Esophagus (tissue), 2 donors: ENCODE results near the gene NFASC. TPM values are rescaled to one million over a fixed set of nuclear protein-coding genes. Genes with fewer than 3 reads are reported as not detected.

Source experiments
- H3K27ac ChIP-seq, 2 donors: one replicate each; pipeline ENCODE4 v1.5.1; 2013; ENCODE audit warnings: low read depth in 2 of 2, mild to moderate bottlenecking in 2 of 2, inconsistent platforms in 1 of 2, low read length in 1 of 2, moderate library complexity in 1 of 2
- H3K27me3 ChIP-seq, 2 donors: one replicate each; pipeline ENCODE4 v1.6.1; 2013; ENCODE audit warnings: low read length in 2 of 2, control low read depth in 1 of 2, mild to moderate bottlenecking in 1 of 2; ENCODE audit not compliant: insufficient read depth in 2 of 2, control insufficient read depth in 1 of 2
- H3K36me3 ChIP-seq, 2 donors: one replicate each; pipeline ENCODE4 v1.6.1; 2013; ENCODE audit warnings: low read length in 1 of 2; ENCODE audit not compliant: control insufficient read depth in 2 of 2, insufficient read depth in 2 of 2
- H3K4me1 ChIP-seq, 2 donors: one replicate each; pipeline ENCODE4 v1.6.1; 2013; ENCODE audit warnings: low read length in 1 of 2; ENCODE audit not compliant: control insufficient read depth in 2 of 2, insufficient read depth in 2 of 2
- H3K4me3 ChIP-seq, 2 donors: one replicate each; pipeline ENCODE4 v1.5.1; 2013; ENCODE audit warnings: low read length in 2 of 2, mild to moderate bottlenecking in 2 of 2, low read depth in 1 of 2, moderate library complexity in 1 of 2
- H3K9me3 ChIP-seq, 2 donors: one replicate each; pipeline ENCODE4 v1.6.1; 2013; ENCODE audit warnings: mild to moderate bottlenecking in 2 of 2, low read depth in 1 of 2, low read length in 1 of 2, moderate library complexity in 1 of 2; ENCODE audit not compliant: control insufficient read depth in 2 of 2, insufficient read depth in 1 of 2
- WGBS, 2 donors: extraction: QIAGEN DNeasy Blood & Tissue Kit; methylation state at CpG; one replicate each; pipeline ENCODE4 v1.1.7; 2013; 5-methylcytosine and 5-hydroxymethylcytosine counted together
- polyA plus RNA-seq, 2 donors: library from polyadenylated mRNA; stranded (reverse); fragments of 200-250 nt; gene quantifications; one replicate each; pipeline ENCODE4 v1.2.3, GENCODE V29; 2013
- donor health status: healthy with polysubstance abuse.
- donor health status: Bipolar disorder and iron deficiency.

The NFASC gene
- polyA plus RNA-seq, 2 donors, result 6.0 to 10.6 TPM

DNA sequence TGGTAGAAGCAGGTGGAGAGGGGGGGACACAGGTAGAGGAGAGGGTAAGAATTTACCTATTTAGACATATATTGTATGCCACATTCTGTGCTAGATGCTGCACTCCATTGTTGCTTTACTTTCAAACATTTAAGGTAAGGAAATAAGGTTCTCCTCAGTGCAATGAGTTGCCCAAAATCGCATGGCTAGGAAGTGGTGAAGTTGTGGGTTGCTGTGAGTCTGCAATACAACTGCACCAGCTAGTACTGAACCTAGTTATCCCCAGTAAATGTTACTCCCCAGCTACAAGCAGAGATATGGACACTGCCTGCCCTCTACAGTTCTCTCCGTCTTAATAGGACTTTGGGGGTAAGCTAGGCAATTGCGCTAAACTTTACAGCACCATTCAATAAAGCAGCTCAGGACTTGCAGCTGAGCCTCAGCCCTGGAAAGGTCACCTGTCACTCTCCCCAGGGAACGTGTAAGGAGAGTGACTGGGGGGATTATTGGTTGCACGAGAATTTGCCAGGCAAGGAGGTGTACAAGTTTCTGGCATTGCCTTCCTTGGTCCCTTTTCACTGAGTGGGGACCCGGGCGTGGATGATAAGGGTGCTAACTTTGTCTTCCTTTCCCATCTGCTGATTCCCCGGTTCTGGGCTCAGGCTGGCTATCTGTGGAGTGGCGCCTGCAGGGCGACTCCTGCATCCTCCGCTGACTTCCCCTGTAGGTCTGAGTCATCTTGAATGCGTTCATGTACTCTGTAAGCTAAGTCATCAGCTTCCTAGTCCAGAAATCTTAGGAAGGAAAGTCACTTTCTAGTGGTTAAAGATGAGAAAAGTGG, 101.1 kb downstream of the NFASC start:
- H3K4me3 ChIP-seq, result no peak overlapping the region
- peaks cover 6 to 19% of the 10 kb centered on the region in 2 donors for H3K36me3 ChIP-seq
- H3K4me1 ChIP-seq, result no peaks in the 10 kb centered on the region
- H3K9me3 ChIP-seq, result no peaks in the 10 kb centered on the region
- WGBS, 2 donors, result 43 to 49% methylated on average over 12 of the region's 12 CpGs
- H3K27ac ChIP-seq, result no peak overlapping the region
- no peaks in the 10 kb centered on the region for H3K27me3 ChIP-seq

DNA sequence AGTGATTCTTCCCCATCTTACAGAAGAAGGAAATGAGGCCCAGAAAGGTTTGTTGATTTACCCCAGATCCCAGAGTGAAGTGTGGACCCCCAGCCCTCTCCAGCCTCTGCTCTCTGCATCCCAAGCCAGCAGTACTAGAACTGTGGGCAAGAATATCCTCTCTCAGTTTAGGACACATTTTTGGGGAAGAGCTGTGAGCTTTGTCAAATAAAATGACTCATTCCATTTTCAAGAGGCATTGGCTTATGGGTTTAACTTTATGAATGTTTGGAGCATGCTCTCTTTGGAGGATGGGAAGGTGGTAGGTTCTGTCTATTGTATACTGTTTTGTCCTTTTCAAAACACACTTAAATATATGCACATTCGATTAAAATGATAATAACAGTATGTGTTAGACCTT, 101.8 kb downstream of the NFASC start:
- Histone ChIP-seq H3K9me3 (no peaks in the 10 kb centered on the region), H3K4me1 (no peaks in the 10 kb centered on the region), H3K36me3 (peaks cover 6 to 24% of the 10 kb centered on the region in 2 donors), H3K27me3 (no peaks in the 10 kb centered on the region), H3K4me3 (no peak overlapping the region), H3K27ac (no peak overlapping the region)
- WGBS, 2 donors, result 89 to 97% methylated on average over 1 of the region's 1 CpG

DNA sequence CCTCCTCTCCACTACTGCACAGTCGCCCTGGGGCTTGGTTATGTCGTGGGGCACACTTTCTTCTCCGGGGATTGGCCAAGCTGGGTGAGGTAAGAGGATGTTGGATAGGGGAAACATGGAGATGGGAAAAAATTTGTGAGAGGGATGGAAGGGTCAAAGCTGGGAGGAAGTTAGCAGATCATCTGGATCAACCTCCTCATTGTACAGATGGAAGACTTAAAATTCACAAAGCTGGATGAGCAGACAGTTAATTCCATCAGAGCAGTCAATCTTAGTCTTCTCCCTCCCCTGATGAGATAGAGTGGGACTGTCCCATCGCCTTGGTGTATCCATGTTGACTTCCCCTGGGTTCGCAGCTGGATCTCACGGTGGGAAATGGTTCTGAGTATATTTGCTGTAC, 102.8 kb downstream of the NFASC start:
- H3K4me3 ChIP-seq, result no peak overlapping the region
- H3K27me3 ChIP-seq, result no peaks in the 10 kb centered on the region
- no peak overlapping the region for H3K27ac ChIP-seq
- 57 to 62% methylated on average over 6 of the region's 6 CpGs for WGBS, 2 donors
- no peaks in the 10 kb centered on the region for H3K4me1 ChIP-seq
- no peaks in the 10 kb centered on the region for H3K9me3 ChIP-seq
- peaks cover 2 to 25% of the 10 kb centered on the region in 2 donors for H3K36me3 ChIP-seq

DNA sequence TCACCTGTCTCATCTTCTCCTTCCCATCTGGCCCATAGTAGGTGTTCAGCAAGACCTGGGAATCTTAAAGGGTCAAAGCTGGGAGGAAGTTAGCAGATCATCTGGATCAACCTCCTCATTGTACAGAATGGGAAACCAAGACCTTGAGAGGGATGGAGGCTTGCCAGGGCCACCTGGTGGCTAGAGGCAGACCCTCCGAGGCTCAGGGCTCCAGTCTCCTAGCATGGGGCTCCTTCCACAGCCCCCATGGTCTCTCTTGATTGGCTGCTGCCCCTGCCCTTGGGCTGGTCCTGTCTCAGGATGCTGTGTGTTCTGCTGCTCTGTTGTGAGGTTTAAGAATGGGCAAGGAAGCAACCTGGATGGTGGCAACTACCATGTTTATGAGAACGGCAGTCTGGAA, 103.7 kb downstream of the NFASC start:
- H3K4me1 ChIP-seq, result no peaks in the 10 kb centered on the region
- no peak overlapping the region for H3K4me3 ChIP-seq
- H3K9me3 ChIP-seq, result no peaks in the 10 kb centered on the region
- peaks cover 0 to 20% of the 10 kb centered on the region in 2 donors for H3K36me3 ChIP-seq
- no peak overlapping the region for H3K27ac ChIP-seq
- 72 to 77% methylated on average over 2 of the region's 2 CpGs for WGBS, 2 donors
- no peaks in the 10 kb centered on the region for H3K27me3 ChIP-seq

DNA sequence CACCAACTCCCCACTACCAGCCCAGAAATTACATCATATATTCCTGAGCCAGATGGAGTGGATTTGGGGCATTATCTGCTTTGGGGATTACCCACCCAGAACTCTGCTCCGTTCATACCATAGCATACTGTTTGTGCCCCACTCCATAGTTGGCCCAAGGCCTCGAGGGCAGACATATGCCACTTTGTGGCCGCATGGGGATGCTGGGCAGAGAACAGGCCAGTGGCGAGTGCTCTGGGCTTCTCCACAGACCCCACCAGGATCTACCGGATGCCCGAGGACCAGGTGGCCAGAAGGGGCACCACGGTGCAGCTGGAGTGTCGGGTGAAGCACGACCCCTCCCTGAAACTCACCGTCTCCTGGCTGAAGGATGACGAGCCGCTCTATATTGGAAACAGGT, 104.4 kb downstream of the NFASC start:
- WGBS, 2 donors, result 65 to 72% methylated on average over 12 of the region's 12 CpGs
- Histone ChIP-seq H3K27me3 (no peaks in the 10 kb centered on the region), H3K9me3 (no peaks in the 10 kb centered on the region), H3K4me1 (no peaks in the 10 kb centered on the region), H3K36me3 (peaks cover 0 to 22% of the 10 kb centered on the region in 2 donors), H3K27ac (no peak overlapping the region), H3K4me3 (no peak overlapping the region)

DNA sequence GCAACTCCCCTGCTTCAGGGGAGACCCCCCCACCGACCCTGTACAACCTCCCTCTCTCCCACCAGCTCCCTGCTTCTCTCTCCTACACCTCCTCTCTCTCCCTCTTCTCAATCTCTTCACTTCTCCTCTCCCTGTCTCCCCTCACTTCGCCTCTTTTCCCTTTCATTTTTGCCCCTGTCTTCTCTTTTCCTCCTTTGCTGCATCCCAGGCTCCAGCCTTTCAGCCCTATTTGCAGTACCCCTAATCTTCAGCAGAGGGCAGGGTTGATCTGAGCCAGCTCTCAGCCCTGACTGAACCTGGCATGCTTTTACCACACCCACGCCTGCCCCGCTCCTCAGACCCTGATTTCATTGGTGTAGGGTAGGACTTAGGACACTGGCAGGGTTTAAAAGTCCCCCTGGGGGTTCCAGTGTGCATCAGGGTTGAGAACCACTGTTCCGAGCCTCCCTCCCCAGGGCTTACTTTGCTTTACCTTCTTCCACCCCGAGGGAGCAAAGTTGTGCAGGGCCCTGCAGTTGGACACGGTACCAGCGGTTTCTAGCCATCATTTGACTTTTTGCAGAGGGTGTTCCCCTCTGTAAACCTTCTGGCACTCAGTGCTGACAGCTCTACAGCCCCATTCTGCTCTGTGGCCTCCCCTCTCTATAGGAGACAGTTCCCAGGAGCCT, 105.0 kb downstream of the NFASC start:
- 46 to 48% methylated on average over 8 of the region's 8 CpGs for WGBS, 2 donors
- H3K36me3 ChIP-seq, result peaks cover 0 to 24% of the 10 kb centered on the region in 2 donors

DNA sequence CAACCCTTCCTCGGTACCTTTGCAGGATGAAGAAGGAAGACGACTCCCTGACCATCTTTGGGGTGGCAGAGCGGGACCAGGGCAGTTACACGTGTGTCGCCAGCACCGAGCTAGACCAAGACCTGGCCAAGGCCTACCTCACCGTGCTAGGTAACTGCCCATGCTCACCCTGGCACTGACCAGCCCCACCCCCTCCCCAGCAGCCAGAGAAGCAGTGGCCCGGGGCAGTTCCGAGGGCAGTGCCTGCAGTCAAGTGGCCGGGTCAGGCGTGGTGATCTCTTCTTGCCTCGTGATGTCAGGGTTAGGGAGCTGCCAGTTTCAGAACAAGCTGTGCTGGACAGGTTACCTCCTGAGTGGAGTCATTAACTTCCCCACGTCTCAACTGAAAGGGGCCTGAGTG, 106.0 kb downstream of the NFASC start:
- Histone ChIP-seq H3K27ac (no peak overlapping the region), H3K4me3 (no peak overlapping the region), H3K9me3 (no peaks in the 10 kb centered on the region), H3K27me3 (no peaks in the 10 kb centered on the region), H3K4me1 (no peaks in the 10 kb centered on the region), H3K36me3 (peaks cover 0 to 26% of the 10 kb centered on the region in 2 donors)
- 88 to 89% methylated on average over 13 of the region's 13 CpGs for WGBS, 2 donors

More for the DNA sequence above, 105.0 kb downstream of the NFASC start:
- no peak overlapping the region for H3K27ac ChIP-seq
- H3K4me1 ChIP-seq, result no peaks in the 10 kb centered on the region
- H3K9me3 ChIP-seq, result no peaks in the 10 kb centered on the region
- H3K27me3 ChIP-seq, result no peaks in the 10 kb centered on the region
- H3K4me3 ChIP-seq, result no peak overlapping the region

DNA sequence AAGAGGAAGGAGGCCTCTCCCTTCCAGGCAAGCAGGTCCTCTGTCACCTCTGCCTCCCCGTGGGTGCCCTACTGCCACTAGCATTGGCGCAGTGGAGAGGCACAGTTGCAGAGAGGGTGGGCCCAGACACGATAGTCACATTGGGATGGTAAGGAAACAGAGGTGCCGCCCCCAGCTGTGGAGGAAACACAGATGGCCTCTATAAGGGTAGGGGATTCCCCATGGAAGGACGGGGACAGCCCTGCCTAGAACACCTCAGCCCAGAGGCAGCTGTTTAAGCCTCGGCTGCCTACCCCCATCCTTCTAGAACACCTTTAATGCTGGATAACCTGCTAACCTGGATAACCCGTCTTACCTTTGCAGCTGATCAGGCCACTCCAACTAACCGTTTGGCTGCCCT, 106.7 kb downstream of the NFASC start:
- 68 to 77% methylated on average over 8 of the region's 8 CpGs for WGBS, 2 donors
- no peak overlapping the region for H3K27ac ChIP-seq
- H3K9me3 ChIP-seq, result no peaks in the 10 kb centered on the region
- H3K4me3 ChIP-seq, result no peak overlapping the region
- H3K4me1 ChIP-seq, result no peaks in the 10 kb centered on the region
- peaks cover 0 to 26% of the 10 kb centered on the region in 2 donors for H3K36me3 ChIP-seq
- H3K27me3 ChIP-seq, result no peaks in the 10 kb centered on the region

DNA sequence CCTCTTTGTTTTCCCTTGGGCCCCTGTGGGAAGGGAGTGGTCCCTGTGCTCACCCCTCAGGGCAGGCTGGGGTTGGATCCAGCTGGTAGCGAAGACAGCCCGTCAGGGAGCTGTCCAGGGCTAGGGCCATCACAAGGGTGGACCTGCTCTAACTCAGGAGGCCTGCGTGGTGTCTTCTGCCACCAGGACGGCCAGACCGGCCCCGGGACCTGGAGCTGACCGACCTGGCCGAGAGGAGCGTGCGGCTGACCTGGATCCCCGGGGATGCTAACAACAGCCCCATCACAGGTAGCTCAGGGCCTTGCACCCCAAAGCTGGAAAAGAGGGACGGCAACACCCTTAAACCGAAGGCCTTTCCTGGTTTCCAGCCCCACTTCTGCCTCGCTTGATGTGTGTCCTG, 108.1 kb downstream of the NFASC start:
- Histone ChIP-seq H3K27me3 (no peaks in the 10 kb centered on the region), H3K27ac (no peak overlapping the region), H3K4me3 (no peak overlapping the region), H3K4me1 (no peaks in the 10 kb centered on the region), H3K9me3 (no peaks in the 10 kb centered on the region), H3K36me3 (peaks cover 0 to 24% of the 10 kb centered on the region in 2 donors)
- 89 to 95% methylated on average over 14 of the region's 14 CpGs for WGBS, 2 donors
